ENCODE data around the gene MORN1. TPM values are rescaled to one million over a fixed set of nuclear protein-coding genes. Genes with fewer than 3 reads are reported as not detected.

Gene MORN1
- total and polyA plus RNA-seq, 3 donors from 2014 or later: 30.4 to 34.5 (median 30.9) TPM

DNA sequence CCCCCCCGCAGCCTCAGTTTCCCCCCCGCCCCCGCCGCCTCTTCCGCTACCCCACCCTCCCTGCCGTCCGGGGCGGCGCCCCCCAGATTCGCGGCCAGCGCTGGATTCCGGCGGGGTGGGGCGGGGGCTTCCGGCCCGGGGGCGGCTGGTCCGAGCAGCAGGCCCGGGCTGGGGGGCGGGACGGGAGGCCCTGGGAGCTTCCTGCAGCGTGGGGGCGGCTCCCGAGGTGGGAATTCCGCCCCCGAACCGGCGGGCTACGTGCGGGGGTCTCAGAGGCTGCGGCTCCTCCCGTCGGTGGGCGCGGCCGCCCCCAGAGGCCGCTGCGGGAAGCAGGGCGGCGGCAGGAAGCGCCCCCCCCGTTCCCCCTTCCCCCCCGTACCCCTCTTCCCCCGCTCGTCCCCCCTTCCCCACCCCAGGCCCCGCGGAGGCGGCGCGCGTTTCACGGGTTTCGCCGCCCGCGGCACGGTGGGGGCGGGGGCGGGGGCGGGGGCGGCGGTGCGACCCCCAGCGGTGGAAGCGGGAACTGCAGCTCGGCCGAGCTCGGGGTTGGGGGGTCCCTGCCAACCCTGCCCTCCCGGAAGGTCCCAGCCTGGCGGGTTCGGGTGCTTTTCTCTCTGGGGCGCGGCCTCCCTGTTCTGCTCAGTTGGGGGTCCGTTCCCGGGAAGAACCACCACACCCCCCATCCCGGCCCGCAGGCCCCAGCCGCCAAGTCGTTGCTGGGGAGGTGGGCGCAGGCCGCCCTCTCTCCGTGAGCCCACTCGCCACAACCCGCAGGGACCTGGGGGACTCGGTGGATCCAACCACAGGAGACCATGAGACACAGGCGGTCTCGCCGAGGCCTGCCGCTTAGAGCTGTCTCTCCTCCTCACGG, 76.3 kb downstream of the MORN1 start:
- DNase-seq: no peak

GRCh38 chr1:2314273-2314802, 77.0 kb downstream of the MORN1 start:
- 0 to 15% methylated on average over 5 to 37 of the region's 54 CpGs for WGBS, 2 donors
- DNase-seq: peak; percentile 50
- intact Hi-C loops (cut with DNase I; ENCODE audit: low total_unique reads): loop anchor here (10.0 kb wide), 1 partner anchor 110 kb away; no protein-coding TSS in a partner anchor
- Histone ChIP-seq H3K4me1 (peaks cover 64% of the 10 kb centered on the region), H3K36me3 (ENCODE audit: low read depth, missing control alignments) (no peaks in the 10 kb centered on the region), H3K4me3 (peak overlapping the region; percentile 60 to 70), H3K27me3 (no peaks in the 10 kb centered on the region), H3K27ac (peak overlapping the region; percentile 82 to 93), H3K9me3 (no peaks in the 10 kb centered on the region)
- TF ChIP-seq, protein P1, sequence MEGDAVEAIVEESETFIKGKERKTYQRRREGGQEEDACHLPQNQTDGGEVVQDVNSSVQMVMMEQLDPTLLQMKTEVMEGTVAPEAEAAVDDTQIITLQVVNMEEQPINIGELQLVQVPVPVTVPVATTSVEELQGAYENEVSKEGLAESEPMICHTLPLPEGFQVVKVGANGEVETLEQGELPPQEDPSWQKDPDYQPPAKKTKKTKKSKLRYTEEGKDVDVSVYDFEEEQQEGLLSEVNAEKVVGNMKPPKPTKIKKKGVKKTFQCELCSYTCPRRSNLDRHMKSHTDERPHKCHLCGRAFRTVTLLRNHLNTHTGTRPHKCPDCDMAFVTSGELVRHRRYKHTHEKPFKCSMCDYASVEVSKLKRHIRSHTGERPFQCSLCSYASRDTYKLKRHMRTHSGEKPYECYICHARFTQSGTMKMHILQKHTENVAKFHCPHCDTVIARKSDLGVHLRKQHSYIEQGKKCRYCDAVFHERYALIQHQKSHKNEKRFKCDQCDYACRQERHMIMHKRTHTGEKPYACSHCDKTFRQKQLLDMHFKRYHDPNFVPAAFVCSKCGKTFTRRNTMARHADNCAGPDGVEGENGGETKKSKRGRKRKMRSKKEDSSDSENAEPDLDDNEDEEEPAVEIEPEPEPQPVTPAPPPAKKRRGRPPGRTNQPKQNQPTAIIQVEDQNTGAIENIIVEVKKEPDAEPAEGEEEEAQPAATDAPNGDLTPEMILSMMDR (IDR thresholded peaks at IDR 0.05): no peak
- no peak for TF ChIP-seq POLR2A (IDR thresholded peaks at IDR 0.05)

More for the DNA sequence above, 76.3 kb downstream of the MORN1 start:
- Histone ChIP-seq H3K27me3 (no peaks in the 10 kb centered on the region), H3K36me3 (ENCODE audit: low read depth, missing control alignments) (no peaks in the 10 kb centered on the region), H3K4me3 (peak overlapping the region; percentile 60 to 70), H3K27ac (peak overlapping the region; percentile 82 to 93), H3K4me1 (peaks cover 69% of the 10 kb centered on the region), H3K9me3 (no peaks in the 10 kb centered on the region)
- intact Hi-C loops (cut with DNase I; ENCODE audit: low total_unique reads): loop anchor here (10.0 kb wide), 1 partner anchor 110 kb away; no protein-coding TSS in a partner anchor
- no peak for TF ChIP-seq POLR2A (IDR thresholded peaks at IDR 0.05)
- TF ChIP-seq, protein P1 (IDR thresholded peaks at IDR 0.05): peak; percentile 51 to 100 (median 73)
- 27% methylated on average over 22 of the region's 91 CpGs; no CpG with 5 or more reads in 1 of the 2 donors for WGBS, 2 donors

DNA sequence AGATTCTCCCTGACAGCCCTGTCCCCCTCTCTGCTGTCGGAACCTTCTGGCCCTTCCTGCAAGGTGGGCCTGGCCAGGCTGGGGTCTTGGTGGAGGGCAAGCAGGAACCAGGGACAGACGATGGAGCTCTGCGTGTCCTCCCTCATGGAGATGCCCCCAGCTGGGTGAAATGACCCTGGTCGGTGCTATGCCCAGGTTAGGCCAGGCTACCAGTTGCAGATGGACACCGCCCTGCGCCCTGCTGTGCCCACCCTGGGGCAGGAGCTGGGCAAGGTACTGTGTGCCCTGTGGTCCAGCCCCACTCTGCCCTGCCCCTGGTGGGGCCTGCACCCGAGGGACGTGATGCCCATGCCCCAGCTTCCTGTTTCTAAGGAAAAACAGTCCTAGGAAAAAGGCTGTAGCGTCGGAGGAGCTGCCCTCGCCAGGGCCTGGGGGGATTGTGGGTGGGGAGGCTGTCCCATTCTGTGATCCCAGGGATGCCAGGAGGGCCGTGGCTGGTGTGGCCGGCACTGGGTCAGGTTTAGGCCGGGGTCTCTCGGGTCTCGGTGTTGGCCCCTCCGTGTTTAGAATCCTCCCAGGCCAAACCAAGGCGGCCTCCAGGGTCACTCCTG, 77.6 kb downstream of the MORN1 start:
- Histone ChIP-seq H3K36me3 (ENCODE audit: low read depth, missing control alignments) (no peaks in the 10 kb centered on the region), H3K9me3 (no peaks in the 10 kb centered on the region), H3K27me3 (no peaks in the 10 kb centered on the region), H3K27ac (peak overlapping the region; percentile 82 to 93), H3K4me1 (peaks cover 62% of the 10 kb centered on the region), H3K4me3 (peak overlapping the region; percentile 60 to 70)
- WGBS, 2 donors: 46% methylated on average over 16 of the region's 18 CpGs; no CpG with 5 or more reads in 1 of the 2 donors
- TF ChIP-seq, protein P1 (IDR thresholded peaks at IDR 0.05): no peak
- TF ChIP-seq POLR2A (IDR thresholded peaks at IDR 0.05): no peak
- intact Hi-C loops (cut with DNase I; ENCODE audit: low total_unique reads): loop anchor here (10.0 kb wide), 1 partner anchor 109 kb away; no protein-coding TSS in a partner anchor
- DNase-seq: no peak

DNA sequence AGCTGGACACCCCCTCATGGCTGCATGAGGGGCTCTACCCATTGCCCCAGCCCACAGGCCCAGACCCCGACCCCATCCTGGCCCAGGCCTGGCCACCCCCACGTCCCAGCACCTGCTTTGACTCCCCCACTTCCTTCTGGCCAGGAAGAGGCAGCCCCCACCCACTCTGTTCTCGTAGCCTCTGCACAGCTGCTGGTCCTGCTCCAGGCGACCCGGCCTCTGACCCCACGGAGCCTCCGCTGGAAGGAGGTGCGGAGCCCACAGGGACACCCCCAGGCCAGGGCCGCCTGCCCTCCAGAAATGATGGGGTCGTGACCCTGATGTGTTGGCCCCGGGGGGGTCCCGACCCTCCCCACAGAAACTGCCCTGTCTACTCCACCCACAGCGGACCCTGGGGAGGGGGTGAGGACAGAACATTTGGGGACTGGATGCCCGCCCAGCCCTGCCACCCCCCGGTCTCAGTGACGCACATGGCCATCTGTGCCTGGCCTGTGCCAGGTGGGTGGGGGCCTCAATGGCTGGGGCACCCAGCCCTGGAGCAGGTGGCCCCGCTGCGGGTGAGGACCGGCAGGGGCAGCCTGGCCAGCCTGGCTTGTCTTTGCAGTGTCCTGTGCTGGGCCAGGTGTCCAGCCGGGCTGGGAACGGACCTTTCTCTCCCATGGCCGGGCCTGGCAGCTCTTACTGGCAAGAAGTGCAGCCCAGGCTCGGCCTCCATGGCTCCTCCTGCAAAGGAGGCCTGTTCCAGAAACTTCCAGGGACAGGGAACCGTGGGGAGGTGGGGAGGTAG, 78.6 kb downstream of the MORN1 start:
- Histone ChIP-seq H3K9me3 (no peaks in the 10 kb centered on the region), H3K36me3 (ENCODE audit: low read depth, missing control alignments) (no peaks in the 10 kb centered on the region), H3K27ac (peak overlapping the region; percentile 82 to 93), H3K4me1 (peaks cover 59% of the 10 kb centered on the region), H3K4me3 (no peak overlapping the region), H3K27me3 (no peaks in the 10 kb centered on the region)
- intact Hi-C loops (cut with DNase I; ENCODE audit: low total_unique reads): loop anchor here (10.0 kb wide), 1 partner anchor 108 kb away; no protein-coding TSS in a partner anchor
- DNase-seq: peak; percentile 58
- WGBS, 2 donors: 20 to 38% methylated on average over 1 to 20 of the region's 24 CpGs
- TF ChIP-seq POLR2A (IDR thresholded peaks at IDR 0.05): no peak
- TF ChIP-seq, protein P1 (IDR thresholded peaks at IDR 0.05): no peak

All from testis (tissue), 3 donors.